Body of pancreas (tissue), 4 donors: ENCODE measurements around the gene PTGES. TPM values are rescaled to one million over a fixed set of nuclear protein-coding genes. Genes with fewer than 3 reads are reported as not detected.
"Not testable (repeated sequence)": the region's sequence is repeated elsewhere in the genome, so short reads cannot be mapped to it uniquely, and the experiment has no call there.

ENCODE experiments used
- ATAC-seq: fragments of 150-250 bp; one replicate; pipeline ENCODE4 v1.9.1; 2016
- DNase-seq, 4 donors: peaks; one replicate each; pipeline ENCODE4 v3.0.0-alpha.2; 2019
- H3K27ac ChIP-seq, 4 donors: fragments of 200-600 bp; sonication (generic); 1 replicate in 3 of 4; 2 replicates in 1 of 4; pipeline versions ENCODE4 v1.5.1 to v1.6.1; 2016 to 2019; ENCODE audit warnings: mild to moderate bottlenecking in 1 of 4, mixed read lengths in 1 of 4, moderate library complexity in 1 of 4
- H3K27me3 ChIP-seq, 2 donors: fragments of 200-600 bp; sonication (generic); one replicate each; pipeline ENCODE4 v1.6.0; 2016; ENCODE audit warnings: mild to moderate bottlenecking in 1 of 2
- H3K36me3 ChIP-seq, 2 donors: fragments of 200-600 bp; sonication (generic); replicated peaks in 1 of 2; 2 replicates each; pipeline ENCODE4 v1.5.1; 2016; ENCODE audit warnings: low read depth in 2 of 2; ENCODE audit not compliant: insufficient read depth in 1 of 2
- H3K4me1 ChIP-seq: fragments of 200-600 bp; sonication (generic); one replicate; pipeline ENCODE4 v1.6.0; 2016
- H3K4me3 ChIP-seq, 2 donors: fragments of 200-600 bp; sonication (generic); 1 replicate in 1 of 2; 2 replicates in 1 of 2; pipeline ENCODE4 v1.5.1; 2016 to 2019
- H3K9me3 ChIP-seq, 3 donors: fragments of 200-600 bp; sonication (generic); 1 replicate in 2 of 3; 2 replicates in 1 of 3; pipeline ENCODE4 v1.5.1; 2016
- POLR2A ChIP-seq, 3 donors: fragments of 450-650 bp; IDR thresholded peaks; one replicate each; pipeline ENCODE4 v1.6.1; 2016; ENCODE audit warnings: antibody characterized with exemption in 3 of 3, mild to moderate bottlenecking in 2 of 3
- WGBS, 2 donors: methylation state at CpG; one replicate each; pipeline ENCODE4 v1.1.5; 2017; 5-methylcytosine and 5-hydroxymethylcytosine counted together
- intact Hi-C: fragments of 100-400 bp; cut with DNase I; formaldehyde crosslinking; loops from one replicate; pipeline ENCODE4 v1.15.1; 2023
- total RNA-seq, 2 donors: library from RNA; depleted of rRNA; stranded (reverse); fragments of >200 nt; gene quantifications; one replicate each; pipeline ENCODE4 v1.1.0, GENCODE V29; 2016
- TF ChIP-seq, protein P1 (sequence below), 7 experiments: fragments of 450-650 bp in 4 of 7; fragments of 200-600 bp in 3 of 7; sonication (generic) in 3 of 7; IDR thresholded peaks; one replicate each; pipeline ENCODE4 v1.5.1; 2016 to 2019; ENCODE audit warnings: antibody characterized with exemption in 7 of 7

The PTGES gene
- total RNA-seq, 2 donors from 2014 or later, result 0.52 to 0.66 TPM

DNA sequence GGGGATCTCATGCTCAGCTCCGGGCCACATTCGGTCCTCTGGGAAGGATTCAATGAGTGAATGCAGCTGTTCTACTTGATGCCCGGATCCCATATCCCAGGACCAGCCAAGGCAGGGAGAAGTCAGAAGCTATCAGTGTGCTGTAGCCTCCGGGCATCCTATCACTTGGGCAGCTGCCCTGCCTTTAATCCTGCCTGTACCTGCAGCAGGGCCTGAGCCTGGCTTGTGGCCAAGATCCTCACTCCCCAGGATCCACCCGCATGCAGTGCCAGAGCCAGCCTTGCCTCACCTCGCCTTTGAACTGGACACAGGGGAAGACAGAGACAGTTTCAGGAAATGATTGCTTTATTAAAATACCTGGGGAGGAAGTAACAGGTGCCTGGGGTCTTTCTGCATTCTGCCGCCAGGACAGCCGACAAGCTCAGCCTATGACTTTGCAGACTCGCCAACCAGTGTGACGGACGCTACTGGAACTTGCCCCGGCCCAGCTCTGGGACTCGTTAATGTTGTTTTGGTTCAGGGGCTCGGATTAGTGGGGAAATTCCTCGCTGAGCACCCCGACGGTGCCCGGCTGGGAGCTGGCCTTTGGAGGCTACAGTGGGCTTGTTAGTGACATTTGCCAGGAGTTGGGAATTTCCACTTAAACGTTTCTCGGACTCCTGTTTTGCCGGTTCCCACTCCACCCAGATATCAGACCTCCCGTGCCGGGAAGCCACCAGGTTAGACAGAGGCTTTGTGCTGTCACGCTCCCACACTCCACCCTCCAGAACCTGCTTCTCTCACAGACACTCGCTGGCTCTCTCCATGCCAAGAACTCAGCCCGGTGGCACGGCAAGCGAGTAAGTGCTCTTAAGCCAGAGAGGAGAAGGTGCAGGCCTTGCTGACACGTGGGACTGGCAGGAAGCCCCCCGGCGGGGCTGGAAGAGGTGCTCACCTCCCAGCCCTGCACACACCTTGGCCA, 721 bp downstream of the PTGES start:
- Histone ChIP-seq H3K9me3 (no peaks in the 10 kb centered on the region), H3K27ac (peak overlapping the region in 2 of 4 donors; percentile 7 to 24), H3K27me3 (no peaks in the 10 kb centered on the region), H3K4me1 (peaks cover 11% of the 10 kb centered on the region), H3K4me3 (no peak overlapping the region), H3K36me3 (no peaks in the 10 kb centered on the region)
- TF ChIP-seq, protein P1, sequence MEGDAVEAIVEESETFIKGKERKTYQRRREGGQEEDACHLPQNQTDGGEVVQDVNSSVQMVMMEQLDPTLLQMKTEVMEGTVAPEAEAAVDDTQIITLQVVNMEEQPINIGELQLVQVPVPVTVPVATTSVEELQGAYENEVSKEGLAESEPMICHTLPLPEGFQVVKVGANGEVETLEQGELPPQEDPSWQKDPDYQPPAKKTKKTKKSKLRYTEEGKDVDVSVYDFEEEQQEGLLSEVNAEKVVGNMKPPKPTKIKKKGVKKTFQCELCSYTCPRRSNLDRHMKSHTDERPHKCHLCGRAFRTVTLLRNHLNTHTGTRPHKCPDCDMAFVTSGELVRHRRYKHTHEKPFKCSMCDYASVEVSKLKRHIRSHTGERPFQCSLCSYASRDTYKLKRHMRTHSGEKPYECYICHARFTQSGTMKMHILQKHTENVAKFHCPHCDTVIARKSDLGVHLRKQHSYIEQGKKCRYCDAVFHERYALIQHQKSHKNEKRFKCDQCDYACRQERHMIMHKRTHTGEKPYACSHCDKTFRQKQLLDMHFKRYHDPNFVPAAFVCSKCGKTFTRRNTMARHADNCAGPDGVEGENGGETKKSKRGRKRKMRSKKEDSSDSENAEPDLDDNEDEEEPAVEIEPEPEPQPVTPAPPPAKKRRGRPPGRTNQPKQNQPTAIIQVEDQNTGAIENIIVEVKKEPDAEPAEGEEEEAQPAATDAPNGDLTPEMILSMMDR (IDR thresholded peaks at IDR 0.05), result no peak
- no peak for TF ChIP-seq POLR2A (IDR thresholded peaks at IDR 0.05)
- intact Hi-C loops, result no loop called here
- ATAC-seq (peak; percentile 47), DNase-seq (peak; percentile 31 to 64 (median 49))
- whole genome bisulfite sequencing, 2 donors, result 33 to 41% methylated on average over 17 to 31 of the region's 31 CpGs

DNA sequence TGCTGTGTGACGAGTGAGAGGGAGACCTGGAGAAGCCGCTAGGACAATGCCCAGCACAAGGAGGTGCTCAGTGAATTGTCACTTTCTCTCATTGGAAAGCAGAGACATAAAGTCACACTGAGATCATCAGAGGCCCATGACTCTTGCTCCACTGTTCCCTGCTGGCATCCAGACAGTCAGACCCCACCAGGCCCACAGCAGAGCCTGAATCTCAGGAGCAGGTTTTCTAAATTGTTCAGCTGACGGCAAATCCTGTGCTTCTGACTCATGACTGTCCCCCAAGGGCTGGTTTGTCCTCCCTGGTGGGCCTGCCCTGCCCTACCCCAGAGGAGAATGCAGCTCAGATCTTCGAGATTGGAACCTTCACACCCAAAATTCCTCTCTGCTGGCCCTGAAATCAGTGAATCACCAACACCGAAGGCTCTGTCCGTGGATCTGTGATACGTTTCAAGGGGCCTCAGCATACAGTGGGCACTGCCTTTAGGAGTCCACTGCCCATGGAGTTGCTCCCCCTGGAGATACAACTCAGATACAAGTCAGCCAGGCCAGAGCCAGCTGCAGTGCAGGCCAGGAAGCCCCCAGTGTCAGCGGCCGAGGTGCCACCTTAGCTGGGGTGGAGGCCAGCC, 2.7 kb downstream of the PTGES start:
- no peaks in the 10 kb centered on the region for H3K9me3 ChIP-seq
- intact Hi-C loops, result no loop called here
- no peak for DNase-seq
- TF ChIP-seq, protein P1 (IDR thresholded peaks at IDR 0.05), result no peak
- TF ChIP-seq POLR2A (IDR thresholded peaks at IDR 0.05), result no peak
- no peak overlapping the region for H3K27ac ChIP-seq
- WGBS, 2 donors, result 85 to 100% methylated on average over 1 to 9 of the region's 9 CpGs
- no peaks in the 10 kb centered on the region for H3K27me3 ChIP-seq
- no peak overlapping the region for H3K4me3 ChIP-seq
- H3K36me3 ChIP-seq, result no peaks in the 10 kb centered on the region
- ATAC-seq, result no peak
- peaks cover 11% of the 10 kb centered on the region for H3K4me1 ChIP-seq

DNA sequence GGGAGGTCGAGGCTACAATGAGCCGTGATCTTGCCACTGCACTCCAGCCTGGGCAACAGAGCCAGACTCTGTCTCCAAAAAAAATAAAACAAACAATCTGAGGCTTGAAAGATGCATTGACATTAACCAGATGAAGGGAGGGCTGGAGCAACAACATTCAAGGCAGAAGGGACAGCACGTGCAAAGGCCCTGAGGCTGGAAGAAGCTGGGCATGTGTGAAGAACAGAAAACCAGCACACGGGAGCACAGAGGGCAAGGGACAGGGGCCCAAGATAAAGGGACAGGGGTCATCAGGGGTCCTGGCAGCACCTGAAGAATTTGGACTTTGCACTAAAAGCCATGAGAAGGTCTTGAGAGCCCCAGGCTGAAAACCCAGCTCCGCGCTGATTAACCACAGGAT, 3.3 kb downstream of the PTGES start:
- peaks cover 11% of the 10 kb centered on the region for H3K4me1 ChIP-seq
- ATAC-seq, result no peak
- H3K4me3 ChIP-seq, result no peak overlapping the region
- intact Hi-C loops, result no loop called here
- DNase-seq, result no peak
- H3K27me3 ChIP-seq, result no peaks in the 10 kb centered on the region
- no peak overlapping the region for H3K27ac ChIP-seq
- H3K9me3 ChIP-seq, result no peaks in the 10 kb centered on the region
- TF ChIP-seq, protein P1 (IDR thresholded peaks at IDR 0.05), result no peak
- TF ChIP-seq POLR2A (IDR thresholded peaks at IDR 0.05), result no peak
- 88% methylated on average over 4 to 6 of the region's 6 CpGs for WGBS, 2 donors
- H3K36me3 ChIP-seq, result no peaks in the 10 kb centered on the region

DNA sequence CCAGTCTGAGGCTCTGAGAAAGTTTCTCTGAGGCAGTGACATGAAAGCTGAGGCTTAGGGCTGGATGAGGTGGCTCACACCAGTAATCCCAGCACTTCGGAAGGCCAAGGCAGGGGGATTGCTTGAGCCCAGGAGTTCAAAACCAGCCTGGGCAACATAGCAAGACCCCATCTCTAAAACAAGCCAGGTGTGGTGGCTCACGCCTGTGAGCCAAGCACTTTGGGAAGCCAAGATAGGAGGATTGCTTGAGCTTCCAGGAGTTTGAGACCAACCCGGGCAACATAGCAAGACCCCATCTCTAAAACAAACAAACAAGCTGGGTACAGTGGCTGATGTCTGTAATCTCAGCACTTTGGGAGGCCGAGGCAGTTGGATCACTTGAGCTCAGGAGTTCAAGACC, 3.8 kb downstream of the PTGES start:
- H3K27me3 ChIP-seq, ATAC-seq, H3K36me3 ChIP-seq, DNase-seq, H3K9me3 ChIP-seq, H3K4me3 ChIP-seq, intact Hi-C loops, H3K27ac ChIP-seq: not testable (repeated sequence)
- peaks cover 11% of the 10 kb centered on the region for H3K4me1 ChIP-seq
- WGBS, 2 donors, result 72 to 83% methylated on average over 4 of the region's 4 CpGs

DNA sequence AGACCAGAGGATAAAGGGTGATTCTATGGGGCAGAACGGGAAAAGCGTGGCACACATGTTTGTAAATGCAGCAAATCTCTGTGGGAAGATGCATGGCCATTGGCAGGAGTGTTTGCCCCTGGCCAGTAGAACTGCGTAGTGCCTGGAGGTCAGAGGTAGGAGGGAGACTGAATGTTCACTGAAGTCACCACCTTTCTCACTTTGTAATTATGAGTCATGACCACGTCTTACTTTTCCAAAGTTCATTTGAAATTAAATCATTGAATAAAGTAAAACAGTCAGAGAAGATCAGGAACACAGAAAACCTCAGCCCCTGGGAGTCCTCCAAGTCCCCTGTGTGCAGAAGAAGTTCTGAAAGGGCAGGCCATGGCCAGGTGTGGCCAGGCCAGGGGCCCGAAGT, 4.6 kb downstream of the PTGES start:
- WGBS, 2 donors, result 83 to 85% methylated on average over 4 to 5 of the region's 5 CpGs

More for the DNA sequence above, 4.6 kb downstream of the PTGES start:
- intact Hi-C loops, result no loop called here
- DNase-seq, result no peak
- Histone ChIP-seq H3K4me1 (peaks cover 11% of the 10 kb centered on the region), H3K4me3 (no peak overlapping the region), H3K9me3 (no peaks in the 10 kb centered on the region), H3K27ac (no peak overlapping the region), H3K36me3 (no peaks in the 10 kb centered on the region), H3K27me3 (no peaks in the 10 kb centered on the region)
- TF ChIP-seq POLR2A (IDR thresholded peaks at IDR 0.05), result no peak
- TF ChIP-seq, protein P1 (IDR thresholded peaks at IDR 0.05), result no peak
- ATAC-seq, result no peak
